ENCODE results near the gene ATP6V1G2.
"Not testable (repeated sequence)": the region's sequence is repeated elsewhere in the genome, so short reads cannot be mapped to it uniquely, and the experiment has no call there.

Gene ATP6V1G2

GRCh38 chr6:31502586-31502985 lies 43.8 kb downstream of the ATP6V1G2 start:
- no peak for TF ChIP-seq CTCF (conservative IDR thresholded peaks at IDR 0.05; ENCODE audit: control insufficient read depth, insufficient read depth, low read depth, low read length)
- no peak for DNase-seq (ENCODE audit: low read depth)

GRCh38 chr6:31499648-31500047 lies 46.8 kb downstream of the ATP6V1G2 start:
- not testable (repeated sequence) for DNase-seq (ENCODE audit: low read depth); H3K4me3 ChIP-seq (ENCODE audit: control insufficient read depth, low read depth, low read length)

More at GRCh38 chr6:31502586-31502985, 43.8 kb downstream of the ATP6V1G2 start:
- H3K4me3 ChIP-seq (ENCODE audit: control insufficient read depth, low read depth, low read length): no peak overlapping the region

- TF ChIP-seq CTCF (conservative IDR thresholded peaks at IDR 0.05; ENCODE audit: control insufficient read depth, insufficient read depth, low read depth, low read length): no peak
- DNase-seq (ENCODE audit: low read depth): no peak
- H3K4me3 ChIP-seq (ENCODE audit: control insufficient read depth, low read depth, low read length): peak overlapping the region; percentile 33
These were observed 47.7 kb downstream of the ATP6V1G2 start for GRCh38 chr6:31498748-31499147.

- TF ChIP-seq CTCF (conservative IDR thresholded peaks at IDR 0.05; ENCODE audit: control insufficient read depth, insufficient read depth, low read depth, low read length): no peak
- peak; percentile 66 for DNase-seq (ENCODE audit: low read depth)
- H3K4me3 ChIP-seq (ENCODE audit: control insufficient read depth, low read depth, low read length): peak within 1 kb of the TSS; percentile 59
These were observed 48.6 kb downstream of the ATP6V1G2 start, which contains the start of gene MICB for GRCh38 chr6:31497531-31498476. Gene MICB, plus strand, starts transcription at chr6:31498145. Its CDS starts 49 bp downstream, at chr6:31498194.

- not testable (repeated sequence) for DNase-seq (ENCODE audit: low read depth); H3K4me3 ChIP-seq (ENCODE audit: control insufficient read depth, low read depth, low read length)
These were observed 49.6 kb downstream of the ATP6V1G2 start for GRCh38 chr6:31496826-31497225.

GRCh38 chr6:31495580-31495979 lies 50.8 kb downstream of the ATP6V1G2 start:
- H3K4me3 ChIP-seq (ENCODE audit: control insufficient read depth, low read depth, low read length): peak overlapping the region; percentile 66
- DNase-seq (ENCODE audit: low read depth): peak; percentile 56

More at GRCh38 chr6:31495580-31495979, 50.8 kb downstream of the ATP6V1G2 start:
- TF ChIP-seq CTCF (conservative IDR thresholded peaks at IDR 0.05; ENCODE audit: control insufficient read depth, insufficient read depth, low read depth, low read length): no peak
